Brain microvascular endothelial cell (primary cell): ENCODE results near the gene HEXD.

Source experiments
- DNase-seq: peaks from one replicate; pipeline ENCODE4 v3.0.0-alpha.2; 2020
- H3K27ac ChIP-seq: fragments of 250-450 bp; sonication (Bioruptor Pico); 2 replicates; pipeline ENCODE4 v1.5.1; 2020; ENCODE audit warnings: mild to moderate bottlenecking, moderate library complexity
- H3K27me3 ChIP-seq: fragments of 250-450 bp; sonication (Bioruptor Pico); replicated peaks from 2 replicates; pipeline ENCODE4 v1.5.1; 2020; ENCODE audit warnings: mild to moderate bottlenecking
- H3K36me3 ChIP-seq: fragments of 250-450 bp; sonication (Bioruptor Pico); replicated peaks from 2 replicates; pipeline ENCODE4 v1.5.1; 2020; ENCODE audit warnings: mild to moderate bottlenecking
- H3K4me3 ChIP-seq: 2 replicates; pipeline ENCODE4 v1.5.1; 2011; ENCODE audit warnings: low read depth, mild to moderate bottlenecking, control low read depth, low read length, moderate library complexity
- CTCF ChIP-seq: IDR thresholded peaks from 2 replicates; pipeline ENCODE4 v1.5.1; 2011; ENCODE audit warnings: low read depth, mild to moderate bottlenecking, moderate library complexity, low read length, control low read depth, inconsistent platforms; ENCODE audit errors: missing control alignments
- in situ Hi-C: cut with HindIII; loops from 2 replicates; pipeline ENCODE4 v1.10.0; 2017; ENCODE audit warnings: low sequenced_read_pairs, low pct_ligation_motif_present

The HEXD gene

GRCh38 chr17:82392941-82393340, 25.2 kb upstream of the HEXD start:
- Histone ChIP-seq H3K36me3 (no peaks in the 10 kb centered on the region), H3K27me3 (no peaks in the 10 kb centered on the region), H3K4me3 (no peak overlapping the region), H3K27ac (no peak overlapping the region)
- no peak for TF ChIP-seq CTCF
- no peak for DNase-seq
- in situ Hi-C loops = no loop called here

- Histone ChIP-seq H3K27me3 (no peaks in the 10 kb centered on the region), H3K27ac (no peak overlapping the region), H3K4me3 (no peak overlapping the region), H3K36me3 (no peaks in the 10 kb centered on the region)
- no peak for TF ChIP-seq CTCF
- in situ Hi-C loops = no loop called here
- no peak for DNase-seq
Observed at GRCh38 chr17:82394278-82394677, 23.9 kb upstream of the HEXD start.

GRCh38 chr17:82396601-82397435, 21.3 kb upstream of the HEXD start:
- peak overlapping the region; percentile 19 for H3K27ac ChIP-seq
- no peaks in the 10 kb centered on the region for H3K36me3 ChIP-seq
- no peaks in the 10 kb centered on the region for H3K27me3 ChIP-seq
- no peak for TF ChIP-seq CTCF
- DNase-seq = peak; percentile 79
- H3K4me3 ChIP-seq = no peak overlapping the region
- in situ Hi-C loops = no loop called here

GRCh38 chr17:82397449-82398335, 20.5 kb upstream of the HEXD start:
- no peak for TF ChIP-seq CTCF
- Histone ChIP-seq H3K27ac (no peak overlapping the region), H3K36me3 (no peaks in the 10 kb centered on the region), H3K27me3 (no peaks in the 10 kb centered on the region), H3K4me3 (no peak overlapping the region)
- in situ Hi-C loops = no loop called here
- no peak for DNase-seq

GRCh38 chr17:82399041-82399441, 19.1 kb upstream of the HEXD start:
- no peak for DNase-seq
- H3K27ac ChIP-seq = no peak overlapping the region
- no peaks in the 10 kb centered on the region for H3K36me3 ChIP-seq
- no peak overlapping the region for H3K4me3 ChIP-seq
- H3K27me3 ChIP-seq = no peaks in the 10 kb centered on the region
- no peak for TF ChIP-seq CTCF
- in situ Hi-C loops = no loop called here
